Kidney epithelial cell (primary cell): Measurements from ENCODE around the gene CAMTA1. TPM values are rescaled to one million over a fixed set of nuclear protein-coding genes. Genes with fewer than 3 reads are reported as not detected.

Experiments
- DNase-seq: peaks from one replicate; pipeline ENCODE4 v3.0.0-alpha.2; 2010; ENCODE audit warnings: low read depth
- H3K27me3 ChIP-seq: 2 replicates; pipeline ENCODE4 v1.6.0; 2011; ENCODE audit warnings: low read length; ENCODE audit not compliant: control insufficient read depth, insufficient read depth
- H3K36me3 ChIP-seq: 2 replicates; pipeline ENCODE4 v1.5.1; 2011; ENCODE audit warnings: low read length; ENCODE audit not compliant: control insufficient read depth, insufficient read depth
- H3K4me3 ChIP-seq: 2 replicates; pipeline ENCODE4 v1.5.1; 2011; ENCODE audit warnings: low read depth, mild to moderate bottlenecking, control low read depth, low read length
- CTCF ChIP-seq: IDR thresholded peaks from 2 replicates; pipeline ENCODE4 v1.5.1; 2011; ENCODE audit warnings: mild to moderate bottlenecking, moderate library complexity, low read length, control low read depth, inconsistent platforms; ENCODE audit not compliant: insufficient read depth, poor library complexity, severe bottlenecking
- total RNA-seq: library from RNA; depleted of rRNA; stranded (reverse); fragments of >200 nt; gene quantifications from 2 replicates; pipeline ENCODE4 v1.2.3, GENCODE V29; 2015

The CAMTA1 gene
- total RNA-seq, 1 donor from 2014 or later: 76.5 TPM

- no peak for DNase-seq
- Histone ChIP-seq H3K36me3 (no peaks in the 10 kb centered on the region), H3K27me3 (no peaks in the 10 kb centered on the region), H3K4me3 (no peak overlapping the region)
- no peak for TF ChIP-seq CTCF
Observed at GRCh38 chr1:7106442-7107108, 321.3 kb downstream of the CAMTA1 start.

- DNase-seq: no peak
- TF ChIP-seq CTCF: no peak
- Histone ChIP-seq H3K27me3 (no peaks in the 10 kb centered on the region), H3K36me3 (no peaks in the 10 kb centered on the region), H3K4me3 (no peak overlapping the region)
Observed at GRCh38 chr1:7107109-7107830, 322.0 kb downstream of the CAMTA1 start.

GRCh38 chr1:7108251-7108650, 323.0 kb downstream of the CAMTA1 start:
- H3K4me3 ChIP-seq: no peak overlapping the region
- no peak for DNase-seq
- no peaks in the 10 kb centered on the region for H3K36me3 ChIP-seq
- H3K27me3 ChIP-seq: no peaks in the 10 kb centered on the region
- no peak for TF ChIP-seq CTCF

- no peaks in the 10 kb centered on the region for H3K36me3 ChIP-seq
- H3K4me3 ChIP-seq: no peak overlapping the region
- H3K27me3 ChIP-seq: no peaks in the 10 kb centered on the region
- no peak for DNase-seq
- TF ChIP-seq CTCF: no peak
Observed at GRCh38 chr1:7109901-7110300, 324.6 kb downstream of the CAMTA1 start.

- peak; percentile 67 for DNase-seq
- no peak overlapping the region for H3K4me3 ChIP-seq
- TF ChIP-seq CTCF: no peak
- no peaks in the 10 kb centered on the region for H3K36me3 ChIP-seq
- no peaks in the 10 kb centered on the region for H3K27me3 ChIP-seq
Observed at GRCh38 chr1:7110321-7110720, 325.1 kb downstream of the CAMTA1 start.
